Right lobe of liver (tissue), 4 donors: ENCODE results near the gene OSBPL9.

Experiments
- CTCF ChIP-seq, 4 donors: fragments of 200-600 bp in 3 of 4; fragments of 450-650 bp in 1 of 4; IDR thresholded peaks; one replicate each; pipeline versions ENCODE4 v1.5.1 to v1.8.0; 2016 to 2022; ENCODE audit warnings: antibody characterized with exemption in 4 of 4, mild to moderate bottlenecking in 2 of 4
- POLR2A ChIP-seq: fragments of 450-650 bp; IDR thresholded peaks from one replicate; pipeline ENCODE4 v1.6.1; 2017; ENCODE audit warnings: antibody characterized with exemption, mild to moderate bottlenecking
- donor health status: DM: no; HTN: no; CAD: no.
- donor health status: DM: no; HTN: no; CAD: no.
- donor health status: DM: no; HTN: yes; CAD: no.

- TF ChIP-seq CTCF (IDR thresholded peaks at IDR 0.05), result no peak
- no peak for TF ChIP-seq POLR2A
Observed at GRCh38 chr1:51605961-51606723, 10.8 kb upstream of the OSBPL9 start.
